HFFc6 (cell line): ENCODE data around the gene PLEK2. TPM values are rescaled to one million over a fixed set of nuclear protein-coding genes. Genes with fewer than 3 reads are reported as not detected.

Experiments
- DNase-seq: peaks from one replicate; pipeline ENCODE4 v3.0.0-alpha.2; 2018
- H3K27ac Mint-ChIP-seq: 2 replicates; pipeline ENCODE4 v1.8.0; 2020; ENCODE audit warnings: mild to moderate bottlenecking, mixed read lengths
- H3K27me3 Mint-ChIP-seq: 2 replicates; pipeline ENCODE4 v1.8.0; 2021; ENCODE audit warnings: mild to moderate bottlenecking, moderate library complexity, mixed read lengths; ENCODE audit not compliant: insufficient read depth
- H3K36me3 Mint-ChIP-seq: 2 replicates; pipeline ENCODE4 v1.8.0; 2021; ENCODE audit warnings: low read depth, mixed read lengths
- H3K4me1 Mint-ChIP-seq: 2 replicates; pipeline ENCODE4 v1.8.0; 2020; ENCODE audit warnings: low read depth, mixed read lengths
- H3K4me3 Mint-ChIP-seq: 2 replicates; pipeline ENCODE4 v1.8.0; 2020; ENCODE audit warnings: mild to moderate bottlenecking, moderate library complexity, mixed read lengths
- H3K9me3 Mint-ChIP-seq: 2 replicates; pipeline ENCODE4 v1.8.0; 2020; ENCODE audit warnings: mild to moderate bottlenecking, mixed read lengths
- CTCF ChIP-seq: fragments of 200-600 bp; sonication (generic); IDR thresholded peaks from 2 replicates; pipeline ENCODE4 v1.5.0; 2021; ENCODE audit warnings: antibody characterized with exemption, mild to moderate bottlenecking
- total RNA-seq, 6 experiments: library from RNA; stranded (reverse); fragmentation: NEBNext Ultra II Directional; extraction: Animal tissue kit (Norgen Biotek cat#: 25700); gene quantifications; 2 replicates in 1 of 6; 3 replicates in 5 of 6; pipeline ENCODE4 v1.2.3, GENCODE V29; 2021

PLEK2 gene
- total RNA-seq, 6 experiments from 2014 or later: 8.7 to 23.8 (median 19.5) TPM

- Mint-ChIP-seq H3K27ac (no peak overlapping the region), H3K4me3 (no peak overlapping the region), H3K9me3 (no peaks in the 10 kb centered on the region), H3K36me3 (peaks cover 7% of the 10 kb centered on the region), H3K27me3 (0 out of 2 replicates have a peak, but pooled peaks cover 2% of the 10 kb centered on the region), H3K4me1 (peaks cover 15% of the 10 kb centered on the region)
- DNase-seq: no peak
- no peak for TF ChIP-seq CTCF
Observed at GRCh38 chr14:67405771-67406170, 6.2 kb downstream of the PLEK2 start.

- no peak overlapping the region for H3K27ac Mint-ChIP-seq
- H3K4me3 Mint-ChIP-seq: no peak overlapping the region
- DNase-seq: no peak
- H3K9me3 Mint-ChIP-seq: no peaks in the 10 kb centered on the region
- H3K4me1 Mint-ChIP-seq: peaks cover 16% of the 10 kb centered on the region
- H3K36me3 Mint-ChIP-seq: peaks cover 11% of the 10 kb centered on the region
- no peak for TF ChIP-seq CTCF
- H3K27me3 Mint-ChIP-seq: no peaks in the 10 kb centered on the region
Observed at GRCh38 chr14:67400434-67400833, 11.5 kb downstream of the PLEK2 start.

- TF ChIP-seq CTCF: no peak
- Mint-ChIP-seq H3K4me3 (no peak overlapping the region), H3K9me3 (no peaks in the 10 kb centered on the region), H3K27me3 (no peaks in the 10 kb centered on the region; the same call in 1 of the 2 replicates), H3K36me3 (peaks cover 6% of the 10 kb centered on the region), H3K27ac (no peak overlapping the region), H3K4me1 (peaks cover 16% of the 10 kb centered on the region)
- no peak for DNase-seq
Observed at GRCh38 chr14:67397536-67397935, 14.4 kb downstream of the PLEK2 start.

GRCh38 chr14:67396381-67396970 lies 15.5 kb downstream of the PLEK2 start:
- H3K36me3 Mint-ChIP-seq: peaks cover 4% of the 10 kb centered on the region; the same call in 1 of the 2 replicates
- H3K4me3 Mint-ChIP-seq: no peak overlapping the region; the same call in 1 of the 2 replicates
- peak; percentile 43 for DNase-seq
- H3K27me3 Mint-ChIP-seq: no peaks in the 10 kb centered on the region; the same call in 1 of the 2 replicates
- no peaks in the 10 kb centered on the region for H3K9me3 Mint-ChIP-seq
- no peak for TF ChIP-seq CTCF
- H3K27ac Mint-ChIP-seq: no peak overlapping the region
- H3K4me1 Mint-ChIP-seq: peaks cover 16% of the 10 kb centered on the region

GRCh38 chr14:67395876-67396189 lies 16.1 kb downstream of the PLEK2 start:
- Mint-ChIP-seq H3K36me3 (peaks cover 4% of the 10 kb centered on the region; the same call in 1 of the 2 replicates), H3K9me3 (no peaks in the 10 kb centered on the region), H3K27me3 (peaks cover under 1% of the 10 kb centered on the region; the same call in 1 of the 2 replicates), H3K4me1 (peaks cover 16% of the 10 kb centered on the region), H3K27ac (no peak overlapping the region; the same call in 1 of the 2 replicates), H3K4me3 (no peak overlapping the region)
- no peak for DNase-seq
- TF ChIP-seq CTCF: no peak
